Left renal cortex interstitium (tissue), 4 donors: ENCODE data around the gene ARL8B. TPM values are rescaled to one million over a fixed set of nuclear protein-coding genes. Genes with fewer than 3 reads are reported as not detected.
A peak's percentile ranks its signal among the peaks of the same experiment; 100 is the strongest.
"Not testable (repeated sequence)": the region's sequence is repeated elsewhere in the genome, so short reads cannot be mapped to it uniquely, and the experiment has no call there.

Experiments
- DNase-seq, 4 donors: peaks; one replicate each; pipeline ENCODE4 v3.0.0-alpha.2; 2013; ENCODE audit warnings: low read depth in 4 of 4, low spot score in 2 of 4, missing footprints in 1 of 4
- polyA plus RNA-seq, 4 donors: library from polyadenylated mRNA; unstranded; fragments of 120-200 nt; gene quantifications; one replicate each; pipeline ENCODE4 v1.2.1, GENCODE V29; 2013; ENCODE audit not compliant: insufficient read length in 4 of 4

ARL8B gene
- polyA plus RNA-seq, 4 donors, result 65.8 to 76.4 (median 73.1) TPM

- DNase-seq, result no peak
These were observed 21.4 kb downstream of the ARL8B start for GRCh38 chr3:5143464-5143863.

GRCh38 chr3:5144316-5144994 lies 22.4 kb downstream of the ARL8B start:
- no peak for DNase-seq

GRCh38 chr3:5145120-5145519 lies 23.0 kb downstream of the ARL8B start:
- DNase-seq, result no peak

GRCh38 chr3:5147152-5147551 lies 25.1 kb downstream of the ARL8B start:
- DNase-seq, result not testable (repeated sequence)

GRCh38 chr3:5149306-5149880 lies 27.3 kb downstream of the ARL8B start:
- no peak for DNase-seq

- no peak for DNase-seq
These were observed 29.5 kb downstream of the ARL8B start for GRCh38 chr3:5151586-5151985.

GRCh38 chr3:5153074-5153473 lies 31.0 kb downstream of the ARL8B start:
- no peak for DNase-seq

- DNase-seq, result no peak
These were observed 33.1 kb downstream of the ARL8B start for GRCh38 chr3:5155241-5155640.

- DNase-seq, result no peak
These were observed 38.2 kb downstream of the ARL8B start for GRCh38 chr3:5160321-5160720.

- no peak for DNase-seq
These were observed 39.1 kb downstream of the ARL8B start for GRCh38 chr3:5160940-5161858.

GRCh38 chr3:5162102-5162501 lies 40.0 kb downstream of the ARL8B start:
- no peak for DNase-seq

GRCh38 chr3:5165698-5166097 lies 43.6 kb downstream of the ARL8B start:
- no peak for DNase-seq

- no peak for DNase-seq
These were observed 44.8 kb downstream of the ARL8B start for GRCh38 chr3:5166846-5167245.

- no peak for DNase-seq
These were observed 46.0 kb downstream of the ARL8B start for GRCh38 chr3:5168110-5168509.

- DNase-seq, result no peak
These were observed 47.7 kb downstream of the ARL8B start for GRCh38 chr3:5169807-5170206.

- DNase-seq, result no peak
These were observed 48.9 kb downstream of the ARL8B start for GRCh38 chr3:5170975-5171374.

GRCh38 chr3:5172018-5172417 lies 49.9 kb downstream of the ARL8B start:
- DNase-seq, result no peak

GRCh38 chr3:5179036-5179435 lies 56.9 kb downstream of the ARL8B start:
- not testable (repeated sequence) for DNase-seq

GRCh38 chr3:5181469-5182141 lies 59.5 kb downstream of the ARL8B start:
- DNase-seq, result peak in 1 of 4 donors; percentile 16

- not testable (repeated sequence) for DNase-seq
These were observed 61.6 kb downstream of the ARL8B start for GRCh38 chr3:5183714-5184113.

GRCh38 chr3:5184499-5184898 lies 62.4 kb downstream of the ARL8B start:
- no peak for DNase-seq
